ENCODE measurements around the gene RUNDC1. TPM values are rescaled to one million over a fixed set of nuclear protein-coding genes. Genes with fewer than 3 reads are reported as not detected.

RUNDC1 gene
- polyA plus RNA-seq, 1 donor from 2014 or later, result 15.1 TPM

GRCh38 chr17:43039646-43040045 is 59.3 kb downstream of the RUNDC1 start:
- no peak overlapping the region for H3K9ac ChIP-seq (ENCODE audit: low read length)
- no peaks in the 10 kb centered on the region for H3K79me2 ChIP-seq (replicated peaks; ENCODE audit: insufficient read depth, low read length)
- H3K36me3 ChIP-seq (ENCODE audit: insufficient read depth, low read length), result no peaks in the 10 kb centered on the region
- H3K9me2 ChIP-seq (ENCODE audit: insufficient read depth, low read length), result no peaks in the 10 kb centered on the region
- no peak overlapping the region for H3K27ac ChIP-seq (ENCODE audit: low read length)
- TF ChIP-seq TAF1 (IDR thresholded peaks at IDR 0.05; ENCODE audit: low read depth), result no peak
- no peak for TF ChIP-seq EP300 (conservative IDR thresholded peaks at IDR 0.05; ENCODE audit: poor library complexity, severe bottlenecking)
- TF ChIP-seq POLR2AphosphoS5 (IDR thresholded peaks at IDR 0.05), result no peak
- no peak for TF ChIP-seq RAD21 (conservative IDR thresholded peaks at IDR 0.05)
- no peak for TF ChIP-seq MXI1 (conservative IDR thresholded peaks at IDR 0.05; ENCODE audit: poor library complexity, severe bottlenecking)
- no peak for TF ChIP-seq EZH2 (IDR thresholded peaks at IDR 0.05; ENCODE audit: borderline replicate concordance, insufficient read depth, low read length, poor library complexity, severe bottlenecking)
- TF ChIP-seq CTCF (IDR thresholded peaks at IDR 0.05; ENCODE audit: poor library complexity, severe bottlenecking), result no peak
- no peaks in the 10 kb centered on the region for H3K9me3 ChIP-seq (ENCODE audit: low read length)
- no peaks in the 10 kb centered on the region for H3F3A ChIP-seq (ENCODE audit: insufficient read depth, low read length, poor library complexity, severe bottlenecking)
- H3K4me2 ChIP-seq (ENCODE audit: low read length), result no peak overlapping the region
- H3K4me3 ChIP-seq (ENCODE audit: low read length), result no peak overlapping the region
- H3K27me3 ChIP-seq (ENCODE audit: insufficient read depth, low read depth, low read length), result no peaks in the 10 kb centered on the region
- no peaks in the 10 kb centered on the region for H4K20me1 ChIP-seq (ENCODE audit: insufficient read depth)
- H2AFZ ChIP-seq (ENCODE audit: low read depth, low read length), result no peak overlapping the region

GRCh38 chr17:43040655-43041054 is 60.3 kb downstream of the RUNDC1 start:
- Histone ChIP-seq H3K27ac (ENCODE audit: low read length) (no peak overlapping the region), H3F3A (ENCODE audit: insufficient read depth, low read length, poor library complexity, severe bottlenecking) (no peaks in the 10 kb centered on the region)

More at GRCh38 chr17:43040655-43041054, 60.3 kb downstream of the RUNDC1 start:
- TF ChIP-seq REST (IDR thresholded peaks at IDR 0.05; ENCODE audit: borderline replicate concordance) (no peak), EP300 (conservative IDR thresholded peaks at IDR 0.05; ENCODE audit: poor library complexity, severe bottlenecking) (no peak), SMC3 (conservative IDR thresholded peaks at IDR 0.05; ENCODE audit: poor library complexity) (no peak), MXI1 (conservative IDR thresholded peaks at IDR 0.05; ENCODE audit: poor library complexity, severe bottlenecking) (no peak), EZH2 (IDR thresholded peaks at IDR 0.05; ENCODE audit: borderline replicate concordance, insufficient read depth, low read length, poor library complexity, severe bottlenecking) (no peak), CTCF (IDR thresholded peaks at IDR 0.05; ENCODE audit: poor library complexity, severe bottlenecking) (no peak), TAF1 (IDR thresholded peaks at IDR 0.05; ENCODE audit: low read depth) (no peak), POLR2AphosphoS5 (IDR thresholded peaks at IDR 0.05) (no peak), RAD21 (conservative IDR thresholded peaks at IDR 0.05) (no peak)
- Histone ChIP-seq H3K9me3 (ENCODE audit: low read length) (no peaks in the 10 kb centered on the region), H3K36me3 (ENCODE audit: insufficient read depth, low read length) (no peaks in the 10 kb centered on the region), H4K20me1 (ENCODE audit: insufficient read depth) (no peaks in the 10 kb centered on the region), H3K4me2 (ENCODE audit: low read length) (no peak overlapping the region), H2AFZ (ENCODE audit: low read depth, low read length) (no peak overlapping the region), H3K79me2 (replicated peaks; ENCODE audit: insufficient read depth, low read length) (no peaks in the 10 kb centered on the region), H3K9me2 (ENCODE audit: insufficient read depth, low read length) (no peaks in the 10 kb centered on the region), H3K9ac (ENCODE audit: low read length) (no peak overlapping the region), H3K27me3 (ENCODE audit: insufficient read depth, low read depth, low read length) (no peaks in the 10 kb centered on the region), H3K4me3 (ENCODE audit: low read length) (no peak overlapping the region)

Data from neural cell (in vitro differentiated cells).